Smooth muscle cell (in vitro differentiated cells): Measurements from ENCODE around the gene RAB10. TPM values are rescaled to one million over a fixed set of nuclear protein-coding genes. Genes with fewer than 3 reads are reported as not detected.

Experiments used
- DNase-seq: peaks from one replicate; lab custom pipeline; 2025; ENCODE audit not compliant: unreplicated experiment; lab: John Stamatoyannopoulos, UW
- H2AFZ ChIP-seq: fragments of 200-600 bp; sonication (generic); 2 replicates; pipeline ENCODE4 v1.6.0; 2016; ENCODE audit warnings: antibody characterized with exemption, low read depth, mild to moderate bottlenecking
- H3F3A ChIP-seq: fragments of 200-600 bp; sonication (generic); 2 replicates; pipeline ENCODE4 v1.6.0; 2017; ENCODE audit warnings: antibody characterized with exemption, low read depth
- H3K27ac ChIP-seq: fragments of 200-600 bp; sonication (generic); 2 replicates; pipeline ENCODE4 v1.5.1; 2016; ENCODE audit warnings: low read depth, mild to moderate bottlenecking
- H3K27me3 ChIP-seq: fragments of 200-600 bp; sonication (generic); 2 replicates; pipeline ENCODE4 v1.6.1; 2016; ENCODE audit warnings: low read depth, mild to moderate bottlenecking
- H3K36me3 ChIP-seq: fragments of 200-600 bp; sonication (generic); 2 replicates; pipeline ENCODE4 v1.5.1; 2016; ENCODE audit warnings: low read depth
- H3K4me1 ChIP-seq: fragments of 200-600 bp; sonication (generic); 2 replicates; pipeline ENCODE4 v1.5.1; 2016; ENCODE audit warnings: low read depth
- H3K4me2 ChIP-seq: fragments of 200-600 bp; sonication (generic); 2 replicates; pipeline ENCODE4 v1.6.0; 2016; ENCODE audit warnings: mild to moderate bottlenecking
- H3K4me3 ChIP-seq: fragments of 200-600 bp; sonication (generic); 2 replicates; pipeline ENCODE4 v1.5.1; 2016; ENCODE audit warnings: mild to moderate bottlenecking
- H3K79me2 ChIP-seq: fragments of 200-600 bp; sonication (generic); 2 replicates; pipeline ENCODE4 v1.6.0; 2016; ENCODE audit warnings: low read depth, mild to moderate bottlenecking
- H3K9ac ChIP-seq: fragments of 200-600 bp; sonication (generic); 2 replicates; pipeline ENCODE4 v1.6.0; 2016; ENCODE audit warnings: low read depth
- H3K9me3 ChIP-seq: fragments of 200-600 bp; sonication (generic); replicated peaks from 2 replicates; pipeline ENCODE4 v1.5.1; 2016; ENCODE audit warnings: low read depth
- H4K20me1 ChIP-seq: fragments of 200-600 bp; sonication (generic); 2 replicates; pipeline ENCODE4 v1.6.0; 2016; ENCODE audit warnings: low read depth
- WGBS: methylation state at CpG from one replicate; pipeline ENCODE4 v1.1.7; 2016; ENCODE audit warnings: low lambda C conversion rate; 5-methylcytosine and 5-hydroxymethylcytosine counted together
- polyA plus RNA-seq: library from polyadenylated mRNA; unstranded; fragments of >200 nt; fragmentation: Nextera tagmentation; extraction: Ambion mirVana; gene quantifications from 2 replicates; pipeline ENCODE4 v1.2.1, GENCODE V29; 2016
- total RNA-seq: library from RNA; depleted of rRNA; stranded (reverse); fragments of >200 nt; gene quantifications from 2 replicates; pipeline ENCODE4 v1.2.3, GENCODE V29; 2014
- TF ChIP-seq, protein P1 (sequence below): fragments of 200-600 bp; sonication (generic); IDR thresholded peaks from 2 replicates; pipeline ENCODE4 v1.5.1; 2017; ENCODE audit warnings: borderline replicate concordance, mild to moderate bottlenecking, antibody characterized with exemption; ENCODE audit not compliant: insufficient read depth, poor library complexity, severe bottlenecking

RAB10 gene
- total and polyA plus RNA-seq, 2 experiments from 2014 or later: 101 to 149 TPM

DNA sequence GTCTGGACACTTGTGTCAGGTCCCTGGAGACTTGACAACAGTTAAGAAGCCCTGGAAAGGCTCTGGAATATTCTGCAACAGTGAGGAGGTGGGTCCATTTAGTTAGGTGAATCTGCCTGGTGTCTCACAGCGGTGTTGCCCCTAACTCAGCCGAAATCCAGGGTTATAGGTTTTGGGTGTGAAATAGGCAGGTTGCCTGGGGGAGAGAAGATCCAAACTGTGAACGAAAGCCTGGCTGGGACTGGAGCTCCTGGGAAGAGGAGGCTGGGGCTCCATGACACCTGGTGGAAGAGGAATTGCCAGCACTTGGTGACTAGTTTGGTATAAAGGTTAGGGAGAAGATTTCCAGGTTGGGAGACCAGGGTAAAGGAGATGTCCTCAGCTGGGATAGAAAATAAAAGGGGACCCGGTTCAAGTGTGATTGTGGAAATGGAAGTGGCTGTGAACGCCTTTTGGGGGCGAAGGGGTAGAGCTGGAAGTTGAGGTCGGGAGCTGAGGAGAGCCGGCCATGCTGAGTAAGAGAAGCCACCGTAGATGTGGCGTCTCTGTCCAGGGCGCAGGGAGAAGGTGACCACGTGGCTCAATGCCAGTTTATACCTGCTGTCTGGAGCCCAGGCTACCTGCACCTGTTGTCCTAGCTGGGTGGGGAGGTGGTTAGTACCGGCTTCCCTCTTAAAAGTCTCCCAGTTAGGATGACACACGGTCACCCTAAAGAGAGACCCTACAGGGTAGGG lies 136.0 kb downstream of the RAB10 start:
- Histone ChIP-seq H3K36me3 (no peaks in the 10 kb centered on the region), H3K27ac (no peak overlapping the region), H3K4me3 (no peak overlapping the region), H3K9me3 (no peaks in the 10 kb centered on the region), H2AFZ (no peak overlapping the region), H3K79me2 (no peaks in the 10 kb centered on the region), H3K4me2 (no peak overlapping the region), H3K27me3 (peaks cover 28% of the 10 kb centered on the region), H3K4me1 (no peaks in the 10 kb centered on the region), H3K9ac (no peak overlapping the region), H4K20me1 (no peaks in the 10 kb centered on the region), H3F3A (no peaks in the 10 kb centered on the region)
- WGBS: 86% methylated on average over 14 of the region's 14 CpGs
- TF ChIP-seq, protein P1, sequence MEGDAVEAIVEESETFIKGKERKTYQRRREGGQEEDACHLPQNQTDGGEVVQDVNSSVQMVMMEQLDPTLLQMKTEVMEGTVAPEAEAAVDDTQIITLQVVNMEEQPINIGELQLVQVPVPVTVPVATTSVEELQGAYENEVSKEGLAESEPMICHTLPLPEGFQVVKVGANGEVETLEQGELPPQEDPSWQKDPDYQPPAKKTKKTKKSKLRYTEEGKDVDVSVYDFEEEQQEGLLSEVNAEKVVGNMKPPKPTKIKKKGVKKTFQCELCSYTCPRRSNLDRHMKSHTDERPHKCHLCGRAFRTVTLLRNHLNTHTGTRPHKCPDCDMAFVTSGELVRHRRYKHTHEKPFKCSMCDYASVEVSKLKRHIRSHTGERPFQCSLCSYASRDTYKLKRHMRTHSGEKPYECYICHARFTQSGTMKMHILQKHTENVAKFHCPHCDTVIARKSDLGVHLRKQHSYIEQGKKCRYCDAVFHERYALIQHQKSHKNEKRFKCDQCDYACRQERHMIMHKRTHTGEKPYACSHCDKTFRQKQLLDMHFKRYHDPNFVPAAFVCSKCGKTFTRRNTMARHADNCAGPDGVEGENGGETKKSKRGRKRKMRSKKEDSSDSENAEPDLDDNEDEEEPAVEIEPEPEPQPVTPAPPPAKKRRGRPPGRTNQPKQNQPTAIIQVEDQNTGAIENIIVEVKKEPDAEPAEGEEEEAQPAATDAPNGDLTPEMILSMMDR: no peak
- DNase-seq: no peak

DNA sequence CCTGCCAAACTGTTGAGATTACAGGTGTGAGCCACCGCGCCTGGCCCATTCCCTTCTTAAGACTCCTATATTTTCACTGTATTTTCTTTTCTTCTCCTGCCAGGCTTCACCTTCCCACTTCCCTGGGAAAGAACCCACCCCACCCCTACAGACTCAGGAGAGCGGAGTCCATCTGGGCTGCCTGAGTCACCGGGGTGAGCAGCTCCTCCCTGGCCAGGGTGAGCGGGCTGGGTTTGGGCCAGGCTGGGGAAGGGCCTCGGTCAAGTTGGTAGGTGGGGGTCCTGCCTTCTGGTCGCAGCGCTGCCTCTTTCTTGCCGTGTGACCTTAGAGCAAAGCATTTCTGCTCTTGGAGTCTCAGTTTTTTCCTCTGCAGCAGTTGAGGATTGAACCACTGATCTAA lies 136.9 kb downstream of the RAB10 start:
- no peaks in the 10 kb centered on the region for H3F3A ChIP-seq

DNA sequence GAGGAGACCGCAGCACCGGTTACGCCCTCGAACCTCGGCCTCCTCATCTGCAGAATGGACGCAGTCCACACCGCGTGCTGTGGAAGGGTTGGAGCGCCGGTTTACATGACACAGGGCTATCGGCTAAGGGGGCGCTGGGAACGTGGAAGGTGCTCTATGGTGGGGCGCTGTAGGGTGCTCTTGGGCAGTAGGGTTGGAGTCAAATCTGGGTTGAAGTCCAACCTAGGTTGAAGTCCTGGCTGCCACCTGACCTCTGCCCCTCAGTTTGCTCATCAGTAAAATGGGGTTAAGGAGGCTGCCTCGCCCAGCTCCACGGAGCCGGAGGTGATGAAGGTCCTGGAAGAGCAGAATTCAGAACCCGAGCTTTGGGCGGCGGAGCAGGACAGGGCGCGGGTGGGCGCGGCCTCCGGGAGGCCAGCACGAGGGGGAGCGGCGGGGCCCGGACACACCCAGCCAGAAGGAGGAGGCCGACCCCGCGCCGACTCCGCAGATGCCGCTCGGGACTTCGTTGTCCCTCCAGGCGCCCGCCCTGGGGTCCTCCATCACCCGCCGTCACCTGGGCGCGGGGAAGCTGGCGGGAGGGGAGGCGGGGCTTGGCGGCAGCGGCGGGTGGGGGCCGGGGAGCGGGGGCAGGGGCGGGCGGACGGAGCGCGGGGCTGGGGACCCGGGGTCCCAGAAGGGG lies 138.4 kb downstream of the RAB10 start:
- Histone ChIP-seq H3K4me3 (peak overlapping the region; percentile 44), H4K20me1 (no peaks in the 10 kb centered on the region), H3K79me2 (no peaks in the 10 kb centered on the region), H3F3A (no peaks in the 10 kb centered on the region), H3K27me3 (peaks cover 28% of the 10 kb centered on the region), H3K4me2 (peak overlapping the region; percentile 78), H3K9ac (no peak overlapping the region), H3K4me1 (no peaks in the 10 kb centered on the region), H2AFZ (no peak overlapping the region), H3K27ac (no peak overlapping the region), H3K36me3 (no peaks in the 10 kb centered on the region), H3K9me3 (no peaks in the 10 kb centered on the region)
- no peak for DNase-seq
- TF ChIP-seq, protein P1: no peak
- WGBS: 55% methylated on average over 19 of the region's 56 CpGs

More for the DNA sequence above, 136.9 kb downstream of the RAB10 start:
- no peak overlapping the region for H3K4me3 ChIP-seq
- no peaks in the 10 kb centered on the region for H3K9me3 ChIP-seq
- H3K4me2 ChIP-seq: no peak overlapping the region
- H3K27ac ChIP-seq: no peak overlapping the region
- no peak overlapping the region for H2AFZ ChIP-seq
- H3K36me3 ChIP-seq: no peaks in the 10 kb centered on the region
- TF ChIP-seq, protein P1: no peak
- peaks cover 28% of the 10 kb centered on the region for H3K27me3 ChIP-seq
- WGBS: 94% methylated on average over 9 of the region's 9 CpGs
- H3K9ac ChIP-seq: no peak overlapping the region
- no peaks in the 10 kb centered on the region for H3K79me2 ChIP-seq
- DNase-seq: no peak
- no peaks in the 10 kb centered on the region for H3K4me1 ChIP-seq
- H4K20me1 ChIP-seq: no peaks in the 10 kb centered on the region
